ENCODE results near the gene ST3GAL5. TPM values are rescaled to one million over a fixed set of nuclear protein-coding genes. Genes with fewer than 3 reads are reported as not detected.

Gene ST3GAL5
- total and polyA plus RNA-seq, 2 of the 8 experiments (the other 6 are each of a cell fraction or from before 2014, with no cell fraction given) = 1.9 to 4.5 TPM

DNA sequence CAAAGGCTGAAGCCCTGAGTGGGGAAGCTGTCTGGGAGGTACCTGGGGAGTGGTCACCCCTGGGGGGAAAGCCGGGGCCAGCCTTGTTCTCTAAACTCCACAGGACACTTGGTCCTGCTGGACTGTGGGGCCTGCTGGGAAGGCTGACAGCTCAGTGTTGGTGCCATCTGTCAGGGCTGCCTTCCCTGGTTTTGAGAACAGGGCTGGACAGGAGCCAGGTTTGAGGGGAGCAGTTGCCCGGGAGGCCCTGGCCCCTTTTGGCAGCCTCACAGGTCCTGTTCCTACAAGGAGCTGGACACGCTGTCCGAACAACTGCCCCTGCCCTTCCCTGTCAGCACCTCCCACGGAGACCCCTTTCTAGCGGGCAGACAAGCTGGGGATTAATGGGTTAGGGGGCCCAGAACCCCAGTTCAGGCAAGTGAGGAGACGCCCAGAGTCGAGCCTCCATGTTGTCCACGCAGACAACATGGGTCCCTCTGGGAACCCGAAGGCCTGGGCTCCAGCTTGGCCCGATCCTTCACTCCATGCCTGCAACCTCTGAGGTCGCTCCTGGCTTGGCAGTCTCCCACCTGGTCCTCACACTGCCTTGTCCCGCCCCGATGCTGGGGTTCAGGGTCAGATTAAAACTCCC is 94.2 kb downstream of the ST3GAL5 start:
- no peaks in the 10 kb centered on the region for H3K9me3 ChIP-seq (ENCODE audit: insufficient read depth in 2 of 2, low read depth in 1 of 2, low read length in 1 of 2)
- H3K4me1 ChIP-seq (replicated peaks in 1 of 4; ENCODE audit: control insufficient read depth in 3 of 4, insufficient read depth in 4 of 4, low read length in 3 of 4) = no peaks in the 10 kb centered on the region; a peak in 1 of 7 replicates
- H3K14ac ChIP-seq (ENCODE audit: insufficient read length) = no peak overlapping the region
- no peak overlapping the region for H2AFZ ChIP-seq (ENCODE audit: low read length)
- ChIA-PET POLR2A (ENCODE audit: partially characterized antibody) (interaction anchor here (1.0 to 2.0 kb wide), 2 partner anchors 20 to 26 kb away, joined by 3 to 4 read pairs; no protein-coding TSS in a partner anchor), CTCF (ENCODE audit: partially characterized antibody) (interaction anchor here (0.7 to 4.7 kb wide), 18 partner anchors 8 to 95 kb away, joined by 3 to 58 read pairs (median 4); partner anchors contain the start of gene ATOH8)
- H3K36me3 ChIP-seq (ENCODE audit: control insufficient read depth in 2 of 4, insufficient read depth in 4 of 4, low read length in 3 of 4) = no peaks in the 10 kb centered on the region
- H3K4me3 ChIP-seq (ENCODE audit: extremely low read depth in 1 of 4, insufficient read depth in 2 of 4, low read depth in 3 of 4, low read length in 4 of 4) = no peak overlapping the region
- H3K79me1 ChIP-seq (ENCODE audit: low read depth, low read length) = no peaks in the 10 kb centered on the region
- FAIRE-seq = no peak
- no peak for DNase-seq (ENCODE audit: low read depth in 1 of 2, low spot score in 2 of 2)
- H3K4ac ChIP-seq (replicated peaks; ENCODE audit: insufficient read length, low read depth, low read length) = no peak overlapping the region
- no peaks in the 10 kb centered on the region for H3K79me2 ChIP-seq (ENCODE audit: control insufficient read depth in 1 of 2, insufficient read depth in 2 of 2, low read length in 2 of 2)
- H2BK12ac ChIP-seq (ENCODE audit: low read depth, low read length) = no peak overlapping the region
- no peak overlapping the region for H4K91ac ChIP-seq (replicated peaks; ENCODE audit: insufficient read length, low read length)
- no peaks in the 10 kb centered on the region; a peak in 1 of 7 replicates for H3K27me3 ChIP-seq (replicated peaks in 1 of 4; ENCODE audit: control insufficient read depth in 3 of 4, extremely low read depth in 1 of 4, insufficient read depth in 3 of 4, low read length in 3 of 4)
- H3K23me2 ChIP-seq (ENCODE audit: low read depth, low read length) = no peaks in the 10 kb centered on the region
- no peak overlapping the region for H2AK5ac ChIP-seq (ENCODE audit: low read depth, low read length)
- TF ChIP-seq FOSL1 (IDR thresholded peaks at IDR 0.05; ENCODE audit: insufficient read depth, low read depth, low read length) = no peak
- TF ChIP-seq TAF1 (IDR thresholded peaks at IDR 0.05; ENCODE audit: low read depth, low read length) = no peak
- no peak for TF ChIP-seq JUND (IDR thresholded peaks at IDR 0.05; ENCODE audit: low read length)
- no peak for TF ChIP-seq SP4 (IDR thresholded peaks at IDR 0.05; ENCODE audit: low read length)
- TF ChIP-seq POU5F1 (IDR thresholded peaks at IDR 0.05; ENCODE audit: low read depth, low read length) = no peak
- no peak for TF ChIP-seq PHF8 (conservative IDR thresholded peaks at IDR 0.05; ENCODE audit: low read depth, low read length)
- no peak for TF ChIP-seq RFX5 (IDR thresholded peaks at IDR 0.05; ENCODE audit: borderline replicate concordance, low read depth, low read length)
- TF ChIP-seq CHD2 (IDR thresholded peaks at IDR 0.05; ENCODE audit: low read length) = no peak
- TF ChIP-seq SIN3A (conservative IDR thresholded peaks at IDR 0.05 in 1 of 2, IDR thresholded peaks at IDR 0.05 in 1 of 2; ENCODE audit: low read depth in 1 of 2, low read length in 2 of 2) = no peak
- H3K23ac ChIP-seq (ENCODE audit: insufficient read length) = no peak overlapping the region
- no peak overlapping the region for H3K27ac ChIP-seq (ENCODE audit: low read depth, low read length)
- no peak overlapping the region for H2BK15ac ChIP-seq (ENCODE audit: low read length)
- 80% methylated on average over 14 of the region's 14 CpGs; no CpG with 5 or more reads in 1 of the 2 experiments for WGBS, 2 experiments (ENCODE audit: extremely low coverage in 1 of 2, insufficient coverage in 1 of 2, insufficient read length in 1 of 2, insufficient replicate concordance in 2 of 2, low coverage in 1 of 2, low lambda C conversion rate in 2 of 2, missing lambda C conversion rate in 1 of 2)
- H2BK120ac ChIP-seq (replicated peaks; ENCODE audit: low read depth, low read length) = no peak overlapping the region
- H3K56ac ChIP-seq (replicated peaks; ENCODE audit: insufficient read length, low read depth, low read length) = no peak overlapping the region
- H3K4me2 ChIP-seq (ENCODE audit: insufficient read depth in 1 of 2, low read depth in 2 of 2, low read length in 2 of 2) = no peak overlapping the region
- H3K18ac ChIP-seq (ENCODE audit: extremely low read depth, low read length) = no peak overlapping the region
- H4K20me1 ChIP-seq (replicated peaks in 1 of 2; ENCODE audit: control insufficient read depth in 1 of 2, insufficient read depth in 2 of 2, low read length in 2 of 2) = no peaks in the 10 kb centered on the region
- H2BK20ac ChIP-seq (ENCODE audit: low read length) = no peak overlapping the region
- no peak overlapping the region for H3K9ac ChIP-seq (replicated peaks in 1 of 4; ENCODE audit: extremely low read depth in 1 of 4, low read depth in 3 of 4, low read length in 3 of 4)
- no peak overlapping the region for H4K5ac ChIP-seq (ENCODE audit: insufficient read length, low read depth, low read length)
- H2BK5ac ChIP-seq (ENCODE audit: low read depth, low read length) = no peak overlapping the region
- H4K8ac ChIP-seq (ENCODE audit: extremely low read depth, insufficient read depth, low read length) = no peak overlapping the region

Measured in H1 (cell line).